ENCODE results near the gene APC2. TPM values are rescaled to one million over a fixed set of nuclear protein-coding genes. Genes with fewer than 3 reads are reported as not detected.

APC2 gene
- polyA plus RNA-seq, 4 donors = 0.58 to 2.1 (median 0.81) TPM; not detected in 1

DNA sequence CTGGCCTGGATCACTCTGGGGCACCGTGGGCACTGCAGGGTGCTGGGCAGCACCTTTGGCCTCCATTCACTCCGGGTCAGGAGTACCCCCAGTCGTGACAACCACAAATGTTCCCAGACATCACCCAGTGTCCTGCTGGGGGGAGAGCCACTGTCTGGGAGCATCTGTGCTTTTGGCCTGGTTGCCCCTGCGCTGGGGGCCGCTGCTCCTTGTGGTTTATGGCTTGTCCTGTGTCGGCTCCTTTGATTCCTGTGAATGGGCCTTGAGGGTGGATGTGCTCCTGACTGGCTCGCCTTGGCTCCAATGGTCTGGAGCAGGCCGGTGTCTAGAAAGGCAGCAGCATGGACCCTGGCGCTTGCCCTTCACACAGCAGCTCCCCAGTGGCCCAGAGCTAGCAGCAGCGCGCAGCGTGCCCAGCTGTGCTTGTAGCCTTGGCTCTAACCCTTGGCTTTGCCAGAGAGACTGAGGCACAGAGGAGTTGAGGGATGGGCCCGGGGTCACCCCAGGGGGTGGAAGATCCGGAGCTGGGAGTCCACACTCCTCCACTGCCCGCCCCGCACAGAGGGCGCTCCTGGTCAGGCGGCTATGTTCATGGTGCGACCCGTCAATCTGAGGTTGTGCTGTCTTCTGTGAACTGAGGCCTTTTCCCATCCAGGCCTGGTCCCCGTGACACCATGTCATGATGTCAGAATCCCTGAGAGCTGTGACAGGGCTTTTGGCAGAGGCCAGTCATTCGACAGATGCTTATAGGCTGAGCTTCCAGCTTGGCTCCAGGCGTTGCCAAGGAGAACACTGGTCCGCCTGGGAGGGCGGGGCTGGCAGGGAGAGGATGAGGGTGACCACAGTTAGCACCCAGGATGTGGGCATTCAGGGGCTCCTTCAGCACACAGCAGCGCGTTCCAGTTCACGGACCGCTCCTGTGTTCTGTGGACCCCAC, 38.4 kb upstream of the APC2 start:
- H3K36me3 ChIP-seq (ENCODE audit: control insufficient read depth in 3 of 3, insufficient read depth in 2 of 3, low read depth in 1 of 3, low read length in 3 of 3) = peaks cover 4 to 72% (median 9%) of the 10 kb centered on the region in 3 donors
- H3K9me3 ChIP-seq (ENCODE audit: control insufficient read depth in 2 of 2, insufficient read depth in 1 of 2, low read depth in 1 of 2, low read length in 1 of 2) = no peaks in the 10 kb centered on the region
- no peak overlapping the region for H3K4me3 ChIP-seq (ENCODE audit: low read depth in 1 of 3, low read length in 3 of 3)
- 55 to 65% (median 64%) methylated on average over 29 of the region's 29 CpGs for WGBS, 3 donors
- FAIRE-seq (no peak), DNase-seq (no peak)
- peak overlapping the region in 2 of 3 donors; percentile 28 to 50 for H3K27ac ChIP-seq (ENCODE audit: low read depth in 1 of 3, low read length in 2 of 3)
- peaks cover 17 to 49% (median 34%) of the 10 kb centered on the region in 3 donors for H3K4me1 ChIP-seq (ENCODE audit: control insufficient read depth in 3 of 3, insufficient read depth in 2 of 3, low read depth in 1 of 3, low read length in 2 of 3)
- no peaks in the 10 kb centered on the region for H3K27me3 ChIP-seq (ENCODE audit: control insufficient read depth in 3 of 3, insufficient read depth in 3 of 3, low read length in 3 of 3)

GRCh38 chr19:1412323-1412923, 37.5 kb upstream of the APC2 start:
- DNase-seq = no peak
- Histone ChIP-seq H3K4me3 (ENCODE audit: low read depth in 1 of 3, low read length in 3 of 3) (no peak overlapping the region), H3K4me1 (ENCODE audit: control insufficient read depth in 3 of 3, insufficient read depth in 2 of 3, low read depth in 1 of 3, low read length in 2 of 3) (peaks cover 17 to 56% (median 35%) of the 10 kb centered on the region in 3 donors), H3K27ac (ENCODE audit: low read depth in 1 of 3, low read length in 2 of 3) (no peak overlapping the region), H3K9me3 (ENCODE audit: control insufficient read depth in 2 of 2, insufficient read depth in 1 of 2, low read depth in 1 of 2, low read length in 1 of 2) (no peaks in the 10 kb centered on the region), H3K36me3 (ENCODE audit: control insufficient read depth in 3 of 3, insufficient read depth in 2 of 3, low read depth in 1 of 3, low read length in 3 of 3) (peaks cover 4 to 81% (median 9%) of the 10 kb centered on the region in 3 donors), H3K27me3 (ENCODE audit: control insufficient read depth in 3 of 3, insufficient read depth in 3 of 3, low read length in 3 of 3) (no peaks in the 10 kb centered on the region)
- no peak for FAIRE-seq
- 63 to 72% (median 64%) methylated on average over 20 to 21 of the region's 21 CpGs for WGBS, 3 donors

GRCh38 chr19:1412995-1413800, 36.7 kb upstream of the APC2 start:
- H3K4me1 ChIP-seq (ENCODE audit: control insufficient read depth in 3 of 3, insufficient read depth in 2 of 3, low read depth in 1 of 3, low read length in 2 of 3) = peaks cover 17 to 63% (median 35%) of the 10 kb centered on the region in 3 donors
- no peaks in the 10 kb centered on the region for H3K9me3 ChIP-seq (ENCODE audit: control insufficient read depth in 2 of 2, insufficient read depth in 1 of 2, low read depth in 1 of 2, low read length in 1 of 2)
- no peak overlapping the region for H3K27ac ChIP-seq (ENCODE audit: low read depth in 1 of 3, low read length in 2 of 3)
- 76 to 78% (median 77%) methylated on average over 36 of the region's 36 CpGs for WGBS, 3 donors
- DNase-seq (no peak), FAIRE-seq (no peak)
- no peak overlapping the region for H3K4me3 ChIP-seq (ENCODE audit: low read depth in 1 of 3, low read length in 3 of 3)
- no peaks in the 10 kb centered on the region for H3K27me3 ChIP-seq (ENCODE audit: control insufficient read depth in 3 of 3, insufficient read depth in 3 of 3, low read length in 3 of 3)
- peaks cover 4 to 88% (median 9%) of the 10 kb centered on the region in 3 donors for H3K36me3 ChIP-seq (ENCODE audit: control insufficient read depth in 3 of 3, insufficient read depth in 2 of 3, low read depth in 1 of 3, low read length in 3 of 3)

GRCh38 chr19:1416014-1416841, 33.7 kb upstream of the APC2 start:
- DNase-seq (no peak), FAIRE-seq (no peak)
- WGBS, 3 donors = 68 to 71% (median 71%) methylated on average over 27 to 28 of the region's 28 CpGs
- no peaks in the 10 kb centered on the region for H3K27me3 ChIP-seq (ENCODE audit: control insufficient read depth in 3 of 3, insufficient read depth in 3 of 3, low read length in 3 of 3)
- H3K4me1 ChIP-seq (ENCODE audit: control insufficient read depth in 3 of 3, insufficient read depth in 2 of 3, low read depth in 1 of 3, low read length in 2 of 3) = peaks cover 7 to 52% (median 26%) of the 10 kb centered on the region in 3 donors
- H3K36me3 ChIP-seq (ENCODE audit: control insufficient read depth in 3 of 3, insufficient read depth in 2 of 3, low read depth in 1 of 3, low read length in 3 of 3) = peaks cover 7 to 91% (median 12%) of the 10 kb centered on the region in 3 donors
- no peak overlapping the region for H3K4me3 ChIP-seq (ENCODE audit: low read depth in 1 of 3, low read length in 3 of 3)
- peak overlapping the region; percentile 48 to 83 (median 81) for H3K27ac ChIP-seq (ENCODE audit: low read depth in 1 of 3, low read length in 2 of 3)
- H3K9me3 ChIP-seq (ENCODE audit: control insufficient read depth in 2 of 2, insufficient read depth in 1 of 2, low read depth in 1 of 2, low read length in 1 of 2) = no peaks in the 10 kb centered on the region

GRCh38 chr19:1417145-1417544, 32.8 kb upstream of the APC2 start:
- peak overlapping the region in 1 of 3 donors; percentile 54 for H3K27ac ChIP-seq (ENCODE audit: low read depth in 1 of 3, low read length in 2 of 3)
- no peak for FAIRE-seq
- H3K36me3 ChIP-seq (ENCODE audit: control insufficient read depth in 3 of 3, insufficient read depth in 2 of 3, low read depth in 1 of 3, low read length in 3 of 3) = peaks cover 13 to 91% (median 13%) of the 10 kb centered on the region in 3 donors
- no peaks in the 10 kb centered on the region for H3K27me3 ChIP-seq (ENCODE audit: control insufficient read depth in 3 of 3, insufficient read depth in 3 of 3, low read length in 3 of 3)
- H3K4me3 ChIP-seq (ENCODE audit: low read depth in 1 of 3, low read length in 3 of 3) = no peak overlapping the region
- DNase-seq = no peak
- peaks cover 7 to 47% (median 19%) of the 10 kb centered on the region in 3 donors for H3K4me1 ChIP-seq (ENCODE audit: control insufficient read depth in 3 of 3, insufficient read depth in 2 of 3, low read depth in 1 of 3, low read length in 2 of 3)
- H3K9me3 ChIP-seq (ENCODE audit: control insufficient read depth in 2 of 2, insufficient read depth in 1 of 2, low read depth in 1 of 2, low read length in 1 of 2) = no peaks in the 10 kb centered on the region
- WGBS, 3 donors = 82 to 90% (median 86%) methylated on average over 21 of the region's 21 CpGs

GRCh38 chr19:1417681-1418495, 32.0 kb upstream of the APC2 start:
- no peaks in the 10 kb centered on the region for H3K27me3 ChIP-seq (ENCODE audit: control insufficient read depth in 3 of 3, insufficient read depth in 3 of 3, low read length in 3 of 3)
- FAIRE-seq (no peak), DNase-seq (peak in 1 of 2 donors; percentile 82)
- peaks cover 7 to 47% (median 16%) of the 10 kb centered on the region in 3 donors for H3K4me1 ChIP-seq (ENCODE audit: control insufficient read depth in 3 of 3, insufficient read depth in 2 of 3, low read depth in 1 of 3, low read length in 2 of 3)
- peaks cover 12 to 91% (median 15%) of the 10 kb centered on the region in 3 donors for H3K36me3 ChIP-seq (ENCODE audit: control insufficient read depth in 3 of 3, insufficient read depth in 2 of 3, low read depth in 1 of 3, low read length in 3 of 3)
- H3K4me3 ChIP-seq (ENCODE audit: low read depth in 1 of 3, low read length in 3 of 3) = no peak overlapping the region
- H3K27ac ChIP-seq (ENCODE audit: low read depth in 1 of 3, low read length in 2 of 3) = peak overlapping the region in 2 of 3 donors; percentile 28 to 54
- WGBS, 3 donors = 74 to 79% (median 75%) methylated on average over 30 of the region's 30 CpGs
- no peaks in the 10 kb centered on the region for H3K9me3 ChIP-seq (ENCODE audit: control insufficient read depth in 2 of 2, insufficient read depth in 1 of 2, low read depth in 1 of 2, low read length in 1 of 2)

GRCh38 chr19:1418496-1418775, 31.5 kb upstream of the APC2 start:
- Histone ChIP-seq H3K9me3 (ENCODE audit: control insufficient read depth in 2 of 2, insufficient read depth in 1 of 2, low read depth in 1 of 2, low read length in 1 of 2) (no peaks in the 10 kb centered on the region), H3K27ac (ENCODE audit: low read depth in 1 of 3, low read length in 2 of 3) (peak overlapping the region in 2 of 3 donors; percentile 35 to 54), H3K4me3 (ENCODE audit: low read depth in 1 of 3, low read length in 3 of 3) (no peak overlapping the region), H3K4me1 (ENCODE audit: control insufficient read depth in 3 of 3, insufficient read depth in 2 of 3, low read depth in 1 of 3, low read length in 2 of 3) (peaks cover 7 to 47% (median 15%) of the 10 kb centered on the region in 3 donors), H3K27me3 (ENCODE audit: control insufficient read depth in 3 of 3, insufficient read depth in 3 of 3, low read length in 3 of 3) (no peaks in the 10 kb centered on the region), H3K36me3 (ENCODE audit: control insufficient read depth in 3 of 3, insufficient read depth in 2 of 3, low read depth in 1 of 3, low read length in 3 of 3) (peaks cover 9 to 91% (median 15%) of the 10 kb centered on the region in 3 donors)
- WGBS, 3 donors = 70 to 76% (median 71%) methylated on average over 10 to 13 of the region's 13 CpGs
- no peak for FAIRE-seq
- DNase-seq = no peak

Data from small intestine (tissue), 7 donors.